Glutamatergic neuron (in vitro differentiated cells): ENCODE measurements around the gene ZNF564. TPM values are rescaled to one million over a fixed set of nuclear protein-coding genes. Genes with fewer than 3 reads are reported as not detected.

ENCODE experiments used
- DNase-seq: peaks from one replicate; pipeline ENCODE4 v3.0.0; 2022
- H3K27ac Mint-ChIP-seq: one replicate; pipeline ENCODE4 v1.8.0; 2020; ENCODE audit warnings: mild to moderate bottlenecking, mixed read lengths, inconsistent platforms; ENCODE audit not compliant: unreplicated experiment
- H3K27me3 Mint-ChIP-seq: one replicate; pipeline ENCODE4 v1.8.0; 2020; ENCODE audit warnings: mild to moderate bottlenecking, moderate library complexity, mixed read lengths, inconsistent platforms; ENCODE audit not compliant: unreplicated experiment
- H3K36me3 Mint-ChIP-seq: one replicate; pipeline ENCODE4 v1.8.0; 2020; ENCODE audit warnings: mild to moderate bottlenecking, mixed read lengths, inconsistent platforms; ENCODE audit not compliant: unreplicated experiment
- H3K4me1 Mint-ChIP-seq: one replicate; pipeline ENCODE4 v1.8.0; 2020; ENCODE audit warnings: mild to moderate bottlenecking, low read depth, mixed read lengths, inconsistent platforms; ENCODE audit not compliant: unreplicated experiment
- H3K4me3 Mint-ChIP-seq: one replicate; pipeline ENCODE4 v1.8.0; 2020; ENCODE audit warnings: mild to moderate bottlenecking, mixed read lengths, inconsistent platforms; ENCODE audit not compliant: unreplicated experiment
- H3K9me3 Mint-ChIP-seq: one replicate; pipeline ENCODE4 v1.8.0; 2020; ENCODE audit warnings: mild to moderate bottlenecking, moderate library complexity, mixed read lengths, inconsistent platforms; ENCODE audit not compliant: unreplicated experiment
- total RNA-seq: library from RNA; stranded (reverse); fragmentation: NEBNext Ultra II Directional; extraction: Animal tissue kit (Norgen Biotek cat#: 25700); gene quantifications from one replicate; pipeline ENCODE4 v1.2.1, GENCODE V29; 2021; ENCODE audit not compliant: unreplicated experiment
- TF ChIP-seq, protein P1 (sequence below): fragments of 200-600 bp; sonication (generic); IDR thresholded peaks from one replicate; pipeline ENCODE4 v1.5.0; 2021; ENCODE audit not compliant: partially characterized antibody, unreplicated experiment

Gene ZNF564
- total RNA-seq, 1 donor from 2014 or later: 11.2 TPM

DNA sequence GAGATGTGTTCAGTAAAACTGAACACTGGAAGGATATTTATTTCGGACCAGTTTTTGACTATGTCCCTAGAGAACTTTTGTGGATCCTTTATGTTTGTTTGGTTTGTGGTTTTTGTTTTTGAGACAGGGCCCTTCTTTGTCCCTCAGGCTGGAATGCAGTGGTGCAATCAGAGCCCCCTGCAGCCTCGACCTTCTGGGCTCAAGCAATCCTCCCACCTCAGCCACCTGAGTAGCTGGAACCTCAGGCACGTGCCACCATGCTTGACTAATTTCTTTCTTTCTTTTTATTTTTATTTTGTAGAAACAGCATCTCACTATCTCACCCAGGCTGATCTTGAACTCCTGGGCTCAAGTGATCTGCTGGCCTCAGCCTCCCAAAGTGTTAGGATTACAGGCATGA is 65.7 kb downstream of the ZNF564 start:
- no peak for DNase-seq
- H3K27ac Mint-ChIP-seq: peak overlapping the region; percentile 93

DNA sequence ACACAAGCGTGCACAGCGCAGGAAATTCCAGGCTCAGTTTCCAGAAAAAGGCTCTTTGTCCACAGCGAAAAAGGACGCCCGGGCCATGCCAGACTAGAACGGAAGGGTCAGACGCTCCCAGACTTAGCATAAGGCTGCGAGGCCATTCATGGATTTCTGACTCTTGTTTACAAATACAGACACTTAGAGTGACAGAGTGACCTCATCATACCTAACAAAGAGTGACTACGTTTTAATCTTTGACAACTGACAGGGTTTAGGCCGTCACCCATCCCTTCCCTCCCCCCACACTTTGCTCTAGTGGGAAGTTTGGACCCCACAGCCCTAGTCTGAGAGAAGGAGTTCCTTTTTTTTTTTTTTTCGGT is 66.2 kb downstream of the ZNF564 start:
- peaks cover 4% of the 10 kb centered on the region for H3K27me3 Mint-ChIP-seq
- peak overlapping the region; percentile 93 for H3K27ac Mint-ChIP-seq
- H3K9me3 Mint-ChIP-seq: peaks cover 7% of the 10 kb centered on the region
- peak overlapping the region; percentile 94 for H3K4me3 Mint-ChIP-seq
- DNase-seq: no peak
- H3K4me1 Mint-ChIP-seq: peaks cover 2% of the 10 kb centered on the region
- TF ChIP-seq, protein P1, sequence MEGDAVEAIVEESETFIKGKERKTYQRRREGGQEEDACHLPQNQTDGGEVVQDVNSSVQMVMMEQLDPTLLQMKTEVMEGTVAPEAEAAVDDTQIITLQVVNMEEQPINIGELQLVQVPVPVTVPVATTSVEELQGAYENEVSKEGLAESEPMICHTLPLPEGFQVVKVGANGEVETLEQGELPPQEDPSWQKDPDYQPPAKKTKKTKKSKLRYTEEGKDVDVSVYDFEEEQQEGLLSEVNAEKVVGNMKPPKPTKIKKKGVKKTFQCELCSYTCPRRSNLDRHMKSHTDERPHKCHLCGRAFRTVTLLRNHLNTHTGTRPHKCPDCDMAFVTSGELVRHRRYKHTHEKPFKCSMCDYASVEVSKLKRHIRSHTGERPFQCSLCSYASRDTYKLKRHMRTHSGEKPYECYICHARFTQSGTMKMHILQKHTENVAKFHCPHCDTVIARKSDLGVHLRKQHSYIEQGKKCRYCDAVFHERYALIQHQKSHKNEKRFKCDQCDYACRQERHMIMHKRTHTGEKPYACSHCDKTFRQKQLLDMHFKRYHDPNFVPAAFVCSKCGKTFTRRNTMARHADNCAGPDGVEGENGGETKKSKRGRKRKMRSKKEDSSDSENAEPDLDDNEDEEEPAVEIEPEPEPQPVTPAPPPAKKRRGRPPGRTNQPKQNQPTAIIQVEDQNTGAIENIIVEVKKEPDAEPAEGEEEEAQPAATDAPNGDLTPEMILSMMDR: no peak
- H3K36me3 Mint-ChIP-seq: no peaks in the 10 kb centered on the region

More for the DNA sequence above, 65.7 kb downstream of the ZNF564 start:
- TF ChIP-seq, protein P1: no peak
- Mint-ChIP-seq H3K27me3 (peaks cover 4% of the 10 kb centered on the region), H3K9me3 (peaks cover 7% of the 10 kb centered on the region), H3K4me1 (peaks cover 2% of the 10 kb centered on the region), H3K4me3 (peak overlapping the region; percentile 94), H3K36me3 (no peaks in the 10 kb centered on the region)

DNA sequence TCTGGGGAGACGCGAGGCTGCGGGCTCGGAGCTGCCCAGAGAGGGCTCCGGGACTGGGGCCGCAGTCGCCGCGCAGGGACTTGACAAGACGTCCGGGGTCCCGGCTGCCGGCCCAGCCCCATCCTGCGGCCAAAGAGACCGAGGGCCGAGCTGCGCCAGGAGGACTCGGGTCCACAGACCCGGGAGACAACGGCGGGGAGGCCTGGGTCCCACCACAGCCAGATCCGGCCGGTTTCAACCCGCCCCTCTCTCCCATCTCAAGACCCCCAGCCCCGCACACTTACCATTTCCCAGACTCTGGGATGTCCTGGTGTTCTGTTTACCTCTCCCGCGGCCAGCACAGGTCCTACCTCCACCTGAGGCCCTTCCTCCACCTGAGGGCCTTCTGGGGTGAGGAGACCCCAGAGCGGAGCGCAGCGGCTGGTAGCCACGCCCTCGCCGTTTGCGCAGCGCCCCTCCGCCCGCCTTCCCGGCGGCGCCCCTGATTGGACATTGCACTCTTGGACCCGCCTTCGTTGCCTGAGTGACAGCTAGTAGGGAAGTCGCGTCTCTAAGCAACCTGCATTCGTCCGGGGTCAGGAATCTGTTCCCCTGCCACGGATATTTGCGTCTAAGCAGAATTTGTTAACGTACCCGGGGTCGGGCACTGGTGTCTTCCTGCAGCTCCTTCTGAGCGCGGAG is 66.8 kb downstream of the ZNF564 start, which contains the start of gene ZNF709:
Gene ZNF709, minus strand, starts transcription at position 446 of the 681 bp plus-strand sequence. Its CDS starts 159 bp downstream, at position 287.
- peak within 1 kb of the TSS; percentile 93 for H3K27ac Mint-ChIP-seq
- H3K4me1 Mint-ChIP-seq: peaks cover 2% of the 10 kb centered on the region
- H3K27me3 Mint-ChIP-seq: peaks cover 4% of the 10 kb centered on the region
- TF ChIP-seq, protein P1: no peak
- H3K36me3 Mint-ChIP-seq: no peaks in the 10 kb centered on the region
- H3K9me3 Mint-ChIP-seq: peaks cover 7% of the 10 kb centered on the region
- peak; percentile 95 for DNase-seq
- H3K4me3 Mint-ChIP-seq: peak within 1 kb of the TSS; percentile 94

DNA sequence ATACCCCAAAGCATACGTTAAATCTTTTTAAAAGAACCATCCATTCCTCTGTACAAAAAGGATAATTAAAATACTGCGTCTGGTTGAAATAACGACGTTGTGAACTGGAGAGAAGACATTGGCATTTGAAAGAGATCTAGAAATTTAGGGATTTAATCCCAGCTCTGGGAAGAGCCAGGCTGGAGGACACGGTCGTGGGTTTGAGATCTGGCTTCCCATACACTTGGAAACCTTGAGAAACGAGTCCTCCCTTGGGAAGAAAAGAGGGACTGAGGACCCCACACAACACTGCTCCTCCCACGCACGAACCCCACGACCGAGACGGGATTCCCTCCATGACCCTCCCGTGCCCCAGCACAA is 67.3 kb downstream of the ZNF564 start:
- H3K27ac Mint-ChIP-seq: peak overlapping the region; percentile 70
- no peaks in the 10 kb centered on the region for H3K36me3 Mint-ChIP-seq
- H3K4me1 Mint-ChIP-seq: peaks cover 2% of the 10 kb centered on the region
- no peak for DNase-seq
- H3K9me3 Mint-ChIP-seq: peaks cover 7% of the 10 kb centered on the region
- TF ChIP-seq, protein P1: no peak
- peak overlapping the region; percentile 88 for H3K4me3 Mint-ChIP-seq
- peaks cover 4% of the 10 kb centered on the region for H3K27me3 Mint-ChIP-seq

DNA sequence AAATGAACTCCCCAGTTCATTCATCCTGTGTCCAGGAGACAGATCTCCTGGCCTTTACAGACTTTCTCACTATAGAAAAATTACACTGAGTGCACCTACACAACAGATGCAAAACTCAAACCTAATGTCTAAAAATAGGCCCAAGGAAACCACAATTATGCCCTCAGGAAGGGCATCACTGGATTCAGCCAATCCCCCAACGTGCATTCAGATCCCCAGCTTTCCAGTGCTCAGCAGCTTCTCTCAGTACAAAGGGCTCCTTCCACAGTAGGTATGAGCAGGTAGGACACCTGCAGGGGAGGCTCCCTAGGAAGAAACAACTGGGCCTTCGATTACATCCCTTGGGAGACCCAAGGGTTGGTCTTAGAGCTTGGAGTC is 68.8 kb downstream of the ZNF564 start:
- no peak for DNase-seq
- Mint-ChIP-seq H3K27me3 (peaks cover 3% of the 10 kb centered on the region), H3K4me1 (peaks cover 2% of the 10 kb centered on the region), H3K9me3 (peaks cover 7% of the 10 kb centered on the region), H3K4me3 (no peak overlapping the region), H3K36me3 (no peaks in the 10 kb centered on the region), H3K27ac (no peak overlapping the region)
- TF ChIP-seq, protein P1: no peak
